H1 (cell line): ENCODE data around the gene RFLNA. TPM values are rescaled to one million over a fixed set of nuclear protein-coding genes. Genes with fewer than 3 reads are reported as not detected.

Source experiments
- CTCF ChIP-seq, 3 experiments: IDR thresholded peaks; 1 replicate in 2 of 3; 2 replicates in 1 of 3; pipeline versions ENCODE4 v1.5.1 to v1.6.1; 2011; ENCODE audit warnings: low read length in 3 of 3, mild to moderate bottlenecking in 3 of 3, inconsistent platforms in 2 of 3, low read depth in 1 of 3, moderate library complexity in 1 of 3; ENCODE audit not compliant: insufficient read depth in 1 of 3; ENCODE audit errors: control extremely low read depth in 1 of 3
- SP1 ChIP-seq: IDR thresholded peaks from 2 replicates; pipeline ENCODE4 v1.6.1; 2011; ENCODE audit warnings: low read depth, low read length
- TEAD4 ChIP-seq: IDR thresholded peaks from 2 replicates; pipeline ENCODE4 v1.6.1; 2012; ENCODE audit warnings: low read depth, low read length, inconsistent platforms, mixed read lengths
- polyA plus RNA-seq, 7 experiments: library from polyadenylated mRNA; depleted of rRNA in 3 of 7; stranded (reverse) in 5 of 7; unstranded in 2 of 7; fragments of >200 nt in 5 of 7; fragments of 200-250 nt in 2 of 7; gene quantifications; 1 replicate in 5 of 7; 2 replicates in 1 of 7; 4 replicates in 1 of 7; pipeline versions ENCODE4 v1.2.1 to v1.2.3, GENCODE V29; 2011 to 2013; ENCODE audit warnings: missing spikeins in 2 of 7, mixed read lengths in 2 of 7
- total RNA-seq: library from RNA; stranded (reverse); fragmentation: NEBNext Ultra II Directional; extraction: Animal tissue kit (Norgen Biotek cat#: 25700); gene quantifications from 2 replicates; pipeline ENCODE4 v1.2.1, GENCODE V29; 2021

The RFLNA gene
- total and polyA plus RNA-seq, 2 of the 8 experiments (the other 6 are each of a cell fraction or from before 2014, with no cell fraction given), result 6.4 to 6.6 TPM

GRCh38 chr12:124270671-124271070, 24.2 kb upstream of the RFLNA start (continued):
- TF ChIP-seq CTCF (IDR thresholded peaks at IDR 0.05; ENCODE audit: control extremely low read depth in 1 of 3, insufficient read depth in 1 of 3, low read depth in 1 of 3, low read length in 3 of 3) (no peak), SP1 (no peak), TEAD4 (no peak)
